Measurements from ENCODE around the gene FBLN2.

- TF ChIP-seq STAG1 (CRISPR knock-in tag; IDR thresholded peaks at IDR 0.05): no peak
- TF ChIP-seq TRAFD1 (CRISPR knock-in tag; IDR thresholded peaks at IDR 0.05; ENCODE audit: borderline replicate concordance): no peak
- TF ChIP-seq RFXAP (CRISPR knock-in tag; IDR thresholded peaks at IDR 0.05; ENCODE audit: borderline replicate concordance): no peak
- TF ChIP-seq YY1 (IDR thresholded peaks at IDR 0.05; ENCODE audit: insufficient read depth, insufficient replicate concordance, low read depth, low read length): no peak
- no peak for TF ChIP-seq NFYB (CRISPR knock-in tag; IDR thresholded peaks at IDR 0.05)
- no peak for TF ChIP-seq CTCF (CRISPR knock-in tag; IDR thresholded peaks at IDR 0.05)
- no peak for TF ChIP-seq NFE2L2 (IDR thresholded peaks at IDR 0.05; ENCODE audit: low read length)
- no peak for TF ChIP-seq TFE3 (CRISPR knock-in tag; IDR thresholded peaks at IDR 0.05)
These were observed at the start of gene FBLN2 for GRCh38 chr3:13548696-13549622.

Measured in HepG2 (cell line).